ENCODE results near the gene NCBP2L.

NCBP2L gene

GRCh38 chrX:107777536-107777832, at the start of gene NCBP2L:
Gene NCBP2L, plus strand, starts transcription at chrX:107777733. Its CDS starts 16,488 bp downstream, at chrX:107794221.
- Histone ChIP-seq H3K27me3 (ENCODE audit: control insufficient read depth, low read length) (peaks cover 18% of the 10 kb centered on the region), H3K9me2 (replicated peaks; ENCODE audit: control insufficient read depth, low read length) (no peaks in the 10 kb centered on the region), H3K36me3 (ENCODE audit: control insufficient read depth, low read length) (no peaks in the 10 kb centered on the region), H3K79me2 (ENCODE audit: control insufficient read depth, low read length) (no peaks in the 10 kb centered on the region), H4K20me1 (ENCODE audit: control insufficient read depth, insufficient read depth, low read depth, low read length) (no peaks in the 10 kb centered on the region), H3K27ac (ENCODE audit: low read depth, low read length) (no peak within 1 kb of the TSS), H3K9me3 (ENCODE audit: control insufficient read depth, insufficient read depth, low read length) (no peaks in the 10 kb centered on the region), H3F3A (ENCODE audit: control insufficient read depth, insufficient read depth) (no peaks in the 10 kb centered on the region), H3K4me2 (ENCODE audit: low read length) (peak within 1 kb of the TSS; percentile 85), H3K4me1 (ENCODE audit: control insufficient read depth, low read length) (peaks cover 18% of the 10 kb centered on the region), H3K4me3 (ENCODE audit: low read length) (peak within 1 kb of the TSS; percentile 66)
- no peak for TF ChIP-seq CTCF (IDR thresholded peaks at IDR 0.05; ENCODE audit: low read depth, low read length, poor library complexity, severe bottlenecking)
- TF ChIP-seq EZH2phosphoT487 (IDR thresholded peaks at IDR 0.05; ENCODE audit: borderline replicate concordance, low read length), result no peak

GRCh38 chrX:107728371-107729099, 49.0 kb upstream of the NCBP2L start:
- no peak overlapping the region for H3K4me3 ChIP-seq (ENCODE audit: low read length)
- H3K27me3 ChIP-seq (ENCODE audit: control insufficient read depth, low read length), result no peaks in the 10 kb centered on the region
- no peak overlapping the region for H3K4me2 ChIP-seq (ENCODE audit: low read length)
- H3K9me3 ChIP-seq (ENCODE audit: control insufficient read depth, insufficient read depth, low read length), result no peaks in the 10 kb centered on the region
- no peaks in the 10 kb centered on the region for H3K9me2 ChIP-seq (replicated peaks; ENCODE audit: control insufficient read depth, low read length)
- H3F3A ChIP-seq (ENCODE audit: control insufficient read depth, insufficient read depth), result no peaks in the 10 kb centered on the region
- no peaks in the 10 kb centered on the region for H3K79me2 ChIP-seq (ENCODE audit: control insufficient read depth, low read length)
- TF ChIP-seq CTCF (IDR thresholded peaks at IDR 0.05; ENCODE audit: low read depth, low read length, poor library complexity, severe bottlenecking) (no peak), EZH2phosphoT487 (IDR thresholded peaks at IDR 0.05; ENCODE audit: borderline replicate concordance, low read length) (no peak)
- H3K27ac ChIP-seq (ENCODE audit: low read depth, low read length), result no peak overlapping the region
- H3K4me1 ChIP-seq (ENCODE audit: control insufficient read depth, low read length), result peaks cover 14% of the 10 kb centered on the region
- no peaks in the 10 kb centered on the region for H4K20me1 ChIP-seq (ENCODE audit: control insufficient read depth, insufficient read depth, low read depth, low read length)
- H3K36me3 ChIP-seq (ENCODE audit: control insufficient read depth, low read length), result no peaks in the 10 kb centered on the region

GRCh38 chrX:107729558-107730297, 47.8 kb upstream of the NCBP2L start:
- TF ChIP-seq EZH2phosphoT487 (IDR thresholded peaks at IDR 0.05; ENCODE audit: borderline replicate concordance, low read length) (no peak), CTCF (IDR thresholded peaks at IDR 0.05; ENCODE audit: low read depth, low read length, poor library complexity, severe bottlenecking) (no peak)
- Histone ChIP-seq H3K9me2 (replicated peaks; ENCODE audit: control insufficient read depth, low read length) (no peaks in the 10 kb centered on the region), H3F3A (ENCODE audit: control insufficient read depth, insufficient read depth) (no peaks in the 10 kb centered on the region), H3K9me3 (ENCODE audit: control insufficient read depth, insufficient read depth, low read length) (no peaks in the 10 kb centered on the region), H3K4me3 (ENCODE audit: low read length) (no peak overlapping the region), H4K20me1 (ENCODE audit: control insufficient read depth, insufficient read depth, low read depth, low read length) (no peaks in the 10 kb centered on the region), H3K36me3 (ENCODE audit: control insufficient read depth, low read length) (no peaks in the 10 kb centered on the region), H3K79me2 (ENCODE audit: control insufficient read depth, low read length) (no peaks in the 10 kb centered on the region), H3K4me1 (ENCODE audit: control insufficient read depth, low read length) (peaks cover 14% of the 10 kb centered on the region), H3K27ac (ENCODE audit: low read depth, low read length) (no peak overlapping the region), H3K4me2 (ENCODE audit: low read length) (no peak overlapping the region), H3K27me3 (ENCODE audit: control insufficient read depth, low read length) (no peaks in the 10 kb centered on the region)
